Naive thymus-derived CD4-positive, alpha-beta T cell (primary cell): Measurements from ENCODE around the gene LGI1. TPM values are rescaled to one million over a fixed set of nuclear protein-coding genes. Genes with fewer than 3 reads are reported as not detected.
"Not testable (repeated sequence)": the region's sequence is repeated elsewhere in the genome, so short reads cannot be mapped to it uniquely, and the experiment has no call there.

Experiments
- ATAC-seq: fragments of 150-1000 bp; cut with Tn5 transposase; 2 replicates; pipeline ENCODE4 v1.10.0; 2021; ENCODE audit warnings: mild to moderate bottlenecking, moderate library complexity
- CTCF ChIA-PET: fragments of 350-600 bp; sonication (Branson Sonifier 250); formaldehyde crosslinking; loops from one replicate; lab custom pipeline; 2021; ENCODE audit warnings: antibody characterized with exemption; lab: Charles Lee
- POLR2A ChIA-PET: fragments of 350-600 bp; sonication (Branson Sonifier 250); formaldehyde crosslinking; loops from one replicate; lab custom pipeline; 2021; ENCODE audit warnings: antibody characterized with exemption, inconsistent platforms; lab: Charles Lee
- DNase-seq, 9 donors: peaks; one replicate each; pipeline versions ENCODE4 v3.0.0 to v3.0.0-alpha.2; 2020 to 2022; ENCODE audit warnings: mixed read lengths in 1 of 9
- H3K27ac ChIP-seq: one replicate; pipeline ENCODE4 v1.7.0; 2013; ENCODE audit warnings: mild to moderate bottlenecking, low read depth, low read length, moderate library complexity
- H3K27me3 ChIP-seq, 2 donors: one replicate each; pipeline ENCODE4 v1.7.0; 2013; ENCODE audit warnings: low read length in 2 of 2, mild to moderate bottlenecking in 2 of 2, moderate library complexity in 2 of 2; ENCODE audit not compliant: control insufficient read depth in 2 of 2, insufficient read depth in 2 of 2
- H3K36me3 ChIP-seq, 3 experiments: 1 replicate in 2 of 3; 2 replicates in 1 of 3; pipeline ENCODE4 v1.7.0; 2013; ENCODE audit warnings: low read length in 3 of 3, mild to moderate bottlenecking in 3 of 3, moderate library complexity in 1 of 3; ENCODE audit not compliant: insufficient read depth in 3 of 3, control insufficient read depth in 2 of 3
- H3K4me1 ChIP-seq, 2 donors: one replicate each; pipeline ENCODE4 v1.7.0; 2013; ENCODE audit warnings: low read length in 2 of 2, mild to moderate bottlenecking in 2 of 2, moderate library complexity in 1 of 2; ENCODE audit not compliant: control insufficient read depth in 2 of 2, insufficient read depth in 2 of 2
- H3K4me3 ChIP-seq: 2 replicates; pipeline ENCODE4 v1.7.0; 2013; ENCODE audit warnings: mild to moderate bottlenecking, low read length
- H3K9me3 ChIP-seq, 3 experiments: 1 replicate in 2 of 3; 2 replicates in 1 of 3; pipeline ENCODE4 v1.7.0; 2013; ENCODE audit warnings: low read length in 3 of 3; ENCODE audit not compliant: control insufficient read depth in 2 of 3
- H3K27ac Mint-ChIP-seq, 9 donors: one replicate each; pipeline ENCODE4 v1.8.0; 2020 to 2022; ENCODE audit warnings: mixed read lengths in 9 of 9, mild to moderate bottlenecking in 8 of 9, moderate library complexity in 5 of 9, inconsistent platforms in 2 of 9
- H3K27me3 Mint-ChIP-seq, 5 donors: one replicate each; pipeline ENCODE4 v1.8.0; 2021 to 2022; ENCODE audit warnings: mixed read lengths in 5 of 5, mild to moderate bottlenecking in 1 of 5
- H3K36me3 Mint-ChIP-seq, 5 donors: one replicate each; pipeline ENCODE4 v1.8.0; 2020 to 2022; ENCODE audit warnings: mixed read lengths in 5 of 5, mild to moderate bottlenecking in 3 of 5, inconsistent platforms in 1 of 5
- H3K4me1 Mint-ChIP-seq, 7 donors: one replicate each; pipeline ENCODE4 v1.8.0; 2020 to 2022; ENCODE audit warnings: mixed read lengths in 7 of 7, mild to moderate bottlenecking in 3 of 7, inconsistent platforms in 1 of 7
- H3K4me3 Mint-ChIP-seq, 10 donors: one replicate each; pipeline ENCODE4 v1.8.0; 2020 to 2022; ENCODE audit warnings: mild to moderate bottlenecking in 10 of 10, mixed read lengths in 10 of 10, moderate library complexity in 6 of 10, inconsistent platforms in 2 of 10
- H3K9me3 Mint-ChIP-seq, 11 donors: one replicate each; pipeline ENCODE4 v1.8.0; 2020 to 2022; ENCODE audit warnings: mixed read lengths in 11 of 11, mild to moderate bottlenecking in 4 of 11, inconsistent platforms in 1 of 11, moderate library complexity in 1 of 11
- intact Hi-C, 2 donors: fragments of 100-400 bp; cut with micrococcal nuclease; formaldehyde crosslinking; loops; one replicate each; pipeline ENCODE4 v1.15.1; 2023
- polyA plus RNA-seq, 2 donors: library from polyadenylated mRNA; unstranded; fragments of 300-500 nt; fragmentation: Illumina TruSeq; gene quantifications; one replicate each; pipeline ENCODE4 v1.2.3, GENCODE V29; 2021
- total RNA-seq, 6 experiments: library from RNA in 5 of 6; stranded (reverse) in 5 of 6; gene quantifications; 1 replicate in 5 of 6; 2 replicates in 1 of 6; pipeline ENCODE4 v1.2.3 and lab custom pipeline; 2021 to 2026

LGI1 gene
- total and polyA plus RNA-seq, 7 experiments from 2014 or later, result not detected

- H3K4me3 ChIP-seq, result no peak overlapping the region
- CTCF ChIA-PET, result no interaction called here
- Mint-ChIP-seq H3K4me3 (no peak overlapping the region), H3K9me3 (no peaks in the 10 kb centered on the region), H3K27ac (no peak overlapping the region), H3K27me3 (peaks cover 34 to 44% (median 40%) of the 10 kb centered on the region in 5 donors), H3K36me3 (no peaks in the 10 kb centered on the region), H3K4me1 (peaks cover 0 to 13% (median 8%) of the 10 kb centered on the region in 7 donors)
- no peak for ATAC-seq
- DNase-seq, result no peak
- no peaks in the 10 kb centered on the region for H3K9me3 ChIP-seq
- H3K27me3 ChIP-seq, result peaks cover 0 to 7% of the 10 kb centered on the region in 2 donors
- H3K27ac ChIP-seq, result no peak overlapping the region
- no peaks in the 10 kb centered on the region for H3K4me1 ChIP-seq
- POLR2A ChIA-PET, result no interaction called here
- H3K36me3 ChIP-seq, result no peaks in the 10 kb centered on the region
- intact Hi-C loops, result loop anchor here in 1 of 2 donors (5.0 kb wide), 1 partner anchor 623 kb away; no protein-coding TSS in a partner anchor
These were observed 61.8 kb downstream of the LGI1 start for GRCh38 chr10:93819520-93819919.

- no peaks in the 10 kb centered on the region for H3K36me3 ChIP-seq
- DNase-seq, result no peak
- H3K27me3 Mint-ChIP-seq, result peaks cover 29 to 41% (median 37%) of the 10 kb centered on the region in 5 donors
- H3K4me1 Mint-ChIP-seq, result peaks cover 0 to 12% (median 8%) of the 10 kb centered on the region in 7 donors
- no peaks in the 10 kb centered on the region for H3K9me3 ChIP-seq
- H3K4me3 Mint-ChIP-seq, result no peak overlapping the region
- no peak for ATAC-seq
- H3K27me3 ChIP-seq, result peaks cover 0 to 7% of the 10 kb centered on the region in 2 donors
- no peaks in the 10 kb centered on the region for H3K36me3 Mint-ChIP-seq
- H3K4me3 ChIP-seq, result no peak overlapping the region
- H3K4me1 ChIP-seq, result no peaks in the 10 kb centered on the region
- ChIA-PET CTCF (no interaction called here), POLR2A (no interaction called here)
- no peak overlapping the region for H3K27ac ChIP-seq
- no peak overlapping the region for H3K27ac Mint-ChIP-seq
- intact Hi-C loops, result loop anchor here in 1 of 2 donors (5.0 kb wide), 2 partner anchors 102 to 502 kb away; no protein-coding TSS in a partner anchor
- no peaks in the 10 kb centered on the region for H3K9me3 Mint-ChIP-seq
These were observed 62.7 kb downstream of the LGI1 start for GRCh38 chr10:93820434-93820833.

- intact Hi-C loops, result loop anchor here in 1 of 2 donors (5.0 kb wide), 2 partner anchors 101 to 501 kb away; no protein-coding TSS in a partner anchor
- H3K9me3 Mint-ChIP-seq, result no peaks in the 10 kb centered on the region
- H3K4me1 Mint-ChIP-seq, result peaks cover 0 to 5% (median 1%) of the 10 kb centered on the region in 7 donors
- ATAC-seq, result no peak
- H3K9me3 ChIP-seq, result no peaks in the 10 kb centered on the region
- no peak overlapping the region for H3K27ac Mint-ChIP-seq
- peaks cover 0 to 7% of the 10 kb centered on the region in 2 donors for H3K27me3 ChIP-seq
- POLR2A ChIA-PET, result no interaction called here
- no peaks in the 10 kb centered on the region for H3K36me3 ChIP-seq
- no peak overlapping the region for H3K4me3 ChIP-seq
- peaks cover 25 to 33% (median 29%) of the 10 kb centered on the region in 5 donors for H3K27me3 Mint-ChIP-seq
- H3K27ac ChIP-seq, result no peak overlapping the region
- peak in 1 of 9 donors; percentile 2 for DNase-seq
- H3K4me1 ChIP-seq, result no peaks in the 10 kb centered on the region
- H3K4me3 Mint-ChIP-seq, result no peak overlapping the region
- no peaks in the 10 kb centered on the region for H3K36me3 Mint-ChIP-seq
- CTCF ChIA-PET, result interaction anchor here (0.7 kb wide), 2 partner anchors 73 to 499 kb away, joined by 3 read pairs; partner anchors contain the start of gene SLC35G1
These were observed 63.5 kb downstream of the LGI1 start for GRCh38 chr10:93821051-93821772.

- intact Hi-C loops, result no loop called here
- ATAC-seq, result no peak
These were observed 68.6 kb downstream of the LGI1 start for GRCh38 chr10:93826355-93826754.

GRCh38 chr10:93827056-93827804, 69.5 kb downstream of the LGI1 start:
- CTCF ChIA-PET, result interaction anchor here (1.2 kb wide), 1 partner anchor 94 kb away, joined by 3 read pairs; no protein-coding TSS in a partner anchor
- Mint-ChIP-seq H3K27me3 (peaks cover 0 to 18% (median 8%) of the 10 kb centered on the region in 5 donors), H3K4me3 (no peak overlapping the region), H3K4me1 (peaks cover 0 to 10% (median 3%) of the 10 kb centered on the region in 7 donors), H3K27ac (no peak overlapping the region), H3K36me3 (peaks cover 0 to under 1% (median 0%) of the 10 kb centered on the region in 5 donors), H3K9me3 (peaks cover 0 to 2% (median 0%) of the 10 kb centered on the region in 11 donors)
- Histone ChIP-seq H3K4me3 (no peak overlapping the region), H3K9me3 (no peaks in the 10 kb centered on the region), H3K27ac (no peak overlapping the region), H3K4me1 (no peaks in the 10 kb centered on the region), H3K27me3 (peaks cover 0 to 3% of the 10 kb centered on the region in 2 donors), H3K36me3 (no peaks in the 10 kb centered on the region)
- DNase-seq (no peak), ATAC-seq (no peak)
- intact Hi-C loops, result no loop called here
- POLR2A ChIA-PET, result no interaction called here

More at GRCh38 chr10:93826355-93826754, 68.6 kb downstream of the LGI1 start:
- peaks cover 0 to 2% (median 0%) of the 10 kb centered on the region in 11 donors for H3K9me3 Mint-ChIP-seq
- Histone ChIP-seq H3K9me3 (no peaks in the 10 kb centered on the region), H3K27me3 (peaks cover 0 to 3% of the 10 kb centered on the region in 2 donors), H3K4me3 (no peak overlapping the region), H3K27ac (no peak overlapping the region), H3K36me3 (no peaks in the 10 kb centered on the region), H3K4me1 (no peaks in the 10 kb centered on the region)
- no peak overlapping the region for H3K4me3 Mint-ChIP-seq
- no peaks in the 10 kb centered on the region for H3K36me3 Mint-ChIP-seq
- H3K4me1 Mint-ChIP-seq, result peaks cover 0 to 10% (median 3%) of the 10 kb centered on the region in 7 donors
- H3K27me3 Mint-ChIP-seq, result peaks cover 0 to 16% (median 4%) of the 10 kb centered on the region in 5 donors
- DNase-seq, result no peak
- H3K27ac Mint-ChIP-seq, result no peak overlapping the region
- ChIA-PET POLR2A (no interaction called here), CTCF (no interaction called here)

GRCh38 chr10:93831065-93831464, 73.3 kb downstream of the LGI1 start:
- H3K9me3 ChIP-seq, H3K27ac Mint-ChIP-seq, H3K4me1 ChIP-seq, H3K27me3 ChIP-seq, POLR2A ChIA-PET, H3K4me3 ChIP-seq, H3K36me3 ChIP-seq, intact Hi-C loops, H3K4me3 Mint-ChIP-seq, ATAC-seq, H3K27ac ChIP-seq, DNase-seq: not testable (repeated sequence)
- H3K9me3 Mint-ChIP-seq, result peaks cover 5 to 18% (median 8%) of the 10 kb centered on the region in 11 donors
- peaks cover 0 to 16% (median 8%) of the 10 kb centered on the region in 5 donors for H3K27me3 Mint-ChIP-seq
- H3K4me1 Mint-ChIP-seq, result peaks cover 0 to 10% (median 3%) of the 10 kb centered on the region in 7 donors
- CTCF ChIA-PET, result interaction anchor here (0.7 kb wide), 1 partner anchor 90 kb away, joined by 3 read pairs; no protein-coding TSS in a partner anchor
- H3K36me3 Mint-ChIP-seq, result peaks cover 0 to 13% (median 0%) of the 10 kb centered on the region in 5 donors
